Measurements from ENCODE around the gene MAPK1IP1L. TPM values are rescaled to one million over a fixed set of nuclear protein-coding genes. Genes with fewer than 3 reads are reported as not detected.

Gene MAPK1IP1L
- total and polyA plus RNA-seq, 2 of the 13 experiments (the other 11 are each of a cell fraction or from before 2014, with no cell fraction given), result 27.8 to 68.4 TPM

DNA sequence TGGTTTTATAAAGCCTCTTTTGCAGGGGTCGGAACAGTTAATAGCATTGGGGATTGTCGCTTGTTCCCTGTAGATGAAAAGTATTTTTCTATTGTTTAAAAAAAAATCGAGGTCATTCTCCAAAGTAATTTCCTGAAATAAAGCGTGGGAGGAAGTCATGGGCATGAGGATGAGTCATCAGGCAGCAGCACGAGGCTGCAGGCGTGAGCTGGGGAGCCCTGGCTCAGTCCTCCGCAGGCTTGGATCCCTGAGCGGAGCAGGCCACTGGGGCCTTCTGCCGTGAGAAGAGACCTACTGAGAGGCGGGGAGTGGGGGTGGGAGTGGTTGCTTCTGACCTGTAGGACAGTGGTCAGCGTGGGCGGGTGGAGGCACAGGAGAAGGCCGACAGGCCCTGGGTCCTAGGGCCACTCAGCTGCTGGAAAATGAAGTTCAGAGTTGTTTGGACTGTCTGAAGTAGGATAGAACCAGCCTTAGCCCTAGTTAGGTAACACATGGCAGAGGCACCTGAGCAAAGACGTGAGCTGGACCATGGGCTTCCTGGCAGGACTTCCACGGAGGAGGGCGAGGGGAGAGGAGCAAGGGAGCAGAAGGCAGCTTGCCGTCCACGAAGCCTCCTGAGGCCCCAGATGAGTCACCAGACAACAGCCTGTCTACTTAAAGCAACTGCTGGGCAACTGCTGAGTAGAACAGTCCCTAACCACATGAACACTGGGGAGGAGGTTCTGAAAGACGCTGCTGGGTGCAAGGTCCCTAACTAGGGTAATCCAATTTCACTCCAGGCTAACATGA lies 56.5 kb downstream of the MAPK1IP1L start (continued):
- TF ChIP-seq ZNF121 (CRISPR knock-in tag; IDR thresholded peaks at IDR 0.05) (peak; percentile 64), ZNF350 (CRISPR knock-in tag; IDR thresholded peaks at IDR 0.05; ENCODE audit: borderline replicate concordance, low read depth) (peak; percentile 60), ZNF354B (CRISPR knock-in tag; IDR thresholded peaks at IDR 0.05) (peak; percentile 77; the same call in 1 of the 2 replicates), MED8 (CRISPR knock-in tag; IDR thresholded peaks at IDR 0.05; ENCODE audit: insufficient replicate concordance) (no peak), ZSCAN9 (CRISPR knock-in tag; IDR thresholded peaks at IDR 0.05; ENCODE audit: borderline replicate concordance) (peak; percentile 90), BATF2 (CRISPR knock-in tag; IDR thresholded peaks at IDR 0.05) (no peak), ZNF678 (CRISPR knock-in tag; IDR thresholded peaks at IDR 0.05) (no peak), CREBL2 (CRISPR knock-in tag; IDR thresholded peaks at IDR 0.05; ENCODE audit: borderline replicate concordance) (peak; percentile 48; the same call in 1 of the 2 replicates), ZNF670 (CRISPR knock-in tag; IDR thresholded peaks at IDR 0.05; ENCODE audit: borderline replicate concordance) (peak; percentile 94), ZMYM2 (CRISPR knock-in tag; IDR thresholded peaks at IDR 0.05) (peak; percentile 74; the same call in 1 of the 2 replicates), KDM1A (CRISPR knock-in tag; IDR thresholded peaks at IDR 0.05) (no peak; the same call in 1 of the 2 replicates), PITX1 (CRISPR knock-in tag; IDR thresholded peaks at IDR 0.05) (0 out of 2 replicates have a peak, but pooled peaks have one; percentile 21), ZNF232 (CRISPR knock-in tag; IDR thresholded peaks at IDR 0.05; ENCODE audit: borderline replicate concordance) (peak; percentile 91; the same call in 1 of the 2 replicates), ZNF543 (CRISPR knock-in tag; IDR thresholded peaks at IDR 0.05) (peak; percentile 70; the same call in 1 of the 2 replicates), ZNF225 (CRISPR knock-in tag; IDR thresholded peaks at IDR 0.05) (peak; percentile 51; the same call in 1 of the 2 replicates), SMAD9 (CRISPR knock-in tag; IDR thresholded peaks at IDR 0.05) (peak; percentile 56; the same call in 1 of the 2 replicates), JUND (CRISPR knock-in tag; IDR thresholded peaks at IDR 0.05) (peak; percentile 97), NR2F6 (IDR thresholded peaks at IDR 0.05) (no peak), NR2F6 (CRISPR knock-in tag; IDR thresholded peaks at IDR 0.05) (peak; percentile 65), RORA (CRISPR knock-in tag; IDR thresholded peaks at IDR 0.05) (no peak), FOXP1 (IDR thresholded peaks at IDR 0.05) (no peak), FOXP1 (CRISPR knock-in tag; IDR thresholded peaks at IDR 0.05) (0 out of 2 replicates have a peak, but pooled peaks have one; percentile 32)
- TF ChIP-seq, protein P1, sequence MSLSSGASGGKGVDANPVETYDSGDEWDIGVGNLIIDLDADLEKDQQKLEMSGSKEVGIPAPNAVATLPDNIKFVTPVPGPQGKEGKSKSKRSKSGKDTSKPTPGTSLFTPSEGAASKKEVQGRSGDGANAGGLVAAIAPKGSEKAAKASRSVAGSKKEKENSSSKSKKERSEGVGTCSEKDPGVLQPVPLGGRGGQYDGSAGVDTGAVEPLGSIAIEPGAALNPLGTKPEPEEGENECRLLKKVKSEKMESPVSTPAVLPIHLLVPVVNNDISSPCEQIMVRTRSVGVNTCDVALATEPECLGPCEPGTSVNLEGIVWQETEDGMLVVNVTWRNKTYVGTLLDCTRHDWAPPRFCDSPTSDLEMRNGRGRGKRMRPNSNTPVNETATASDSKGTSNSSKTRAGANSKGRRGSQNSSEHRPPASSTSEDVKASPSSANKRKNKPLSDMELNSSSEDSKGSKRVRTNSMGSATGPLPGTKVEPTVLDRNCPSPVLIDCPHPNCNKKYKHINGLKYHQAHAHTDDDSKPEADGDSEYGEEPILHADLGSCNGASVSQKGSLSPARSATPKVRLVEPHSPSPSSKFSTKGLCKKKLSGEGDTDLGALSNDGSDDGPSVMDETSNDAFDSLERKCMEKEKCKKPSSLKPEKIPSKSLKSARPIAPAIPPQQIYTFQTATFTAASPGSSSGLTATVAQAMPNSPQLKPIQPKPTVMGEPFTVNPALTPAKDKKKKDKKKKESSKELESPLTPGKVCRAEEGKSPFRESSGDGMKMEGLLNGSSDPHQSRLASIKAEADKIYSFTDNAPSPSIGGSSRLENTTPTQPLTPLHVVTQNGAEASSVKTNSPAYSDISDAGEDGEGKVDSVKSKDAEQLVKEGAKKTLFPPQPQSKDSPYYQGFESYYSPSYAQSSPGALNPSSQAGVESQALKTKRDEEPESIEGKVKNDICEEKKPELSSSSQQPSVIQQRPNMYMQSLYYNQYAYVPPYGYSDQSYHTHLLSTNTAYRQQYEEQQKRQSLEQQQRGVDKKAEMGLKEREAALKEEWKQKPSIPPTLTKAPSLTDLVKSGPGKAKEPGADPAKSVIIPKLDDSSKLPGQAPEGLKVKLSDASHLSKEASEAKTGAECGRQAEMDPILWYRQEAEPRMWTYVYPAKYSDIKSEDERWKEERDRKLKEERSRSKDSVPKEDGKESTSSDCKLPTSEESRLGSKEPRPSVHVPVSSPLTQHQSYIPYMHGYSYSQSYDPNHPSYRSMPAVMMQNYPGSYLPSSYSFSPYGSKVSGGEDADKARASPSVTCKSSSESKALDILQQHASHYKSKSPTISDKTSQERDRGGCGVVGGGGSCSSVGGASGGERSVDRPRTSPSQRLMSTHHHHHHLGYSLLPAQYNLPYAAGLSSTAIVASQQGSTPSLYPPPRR (CRISPR knock-in tag; IDR thresholded peaks at IDR 0.05; ENCODE audit: borderline replicate concordance), result peak; percentile 28; the same call in 1 of the 2 replicates
- TF ChIP-seq, protein P2, sequence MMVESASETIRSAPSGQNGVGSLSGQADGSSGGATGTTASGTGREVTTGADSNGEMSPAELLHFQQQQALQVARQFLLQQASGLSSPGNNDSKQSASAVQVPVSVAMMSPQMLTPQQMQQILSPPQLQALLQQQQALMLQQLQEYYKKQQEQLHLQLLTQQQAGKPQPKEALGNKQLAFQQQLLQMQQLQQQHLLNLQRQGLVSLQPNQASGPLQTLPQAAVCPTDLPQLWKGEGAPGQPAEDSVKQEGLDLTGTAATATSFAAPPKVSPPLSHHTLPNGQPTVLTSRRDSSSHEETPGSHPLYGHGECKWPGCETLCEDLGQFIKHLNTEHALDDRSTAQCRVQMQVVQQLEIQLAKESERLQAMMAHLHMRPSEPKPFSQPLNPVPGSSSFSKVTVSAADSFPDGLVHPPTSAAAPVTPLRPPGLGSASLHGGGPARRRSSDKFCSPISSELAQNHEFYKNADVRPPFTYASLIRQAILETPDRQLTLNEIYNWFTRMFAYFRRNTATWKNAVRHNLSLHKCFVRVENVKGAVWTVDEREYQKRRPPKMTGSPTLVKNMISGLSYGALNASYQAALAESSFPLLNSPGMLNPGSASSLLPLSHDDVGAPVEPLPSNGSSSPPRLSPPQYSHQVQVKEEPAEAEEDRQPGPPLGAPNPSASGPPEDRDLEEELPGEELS (CRISPR knock-in tag; IDR thresholded peaks at IDR 0.05), result peak; percentile 71

All from HepG2 (cell line).